ENCODE data around the gene ABCA7.

GRCh38 chr19:1009981-1010538 lies 29.8 kb upstream of the ABCA7 start:
- TF ChIP-seq CTCF (IDR thresholded peaks at IDR 0.05) (no peak), POLR2A (IDR thresholded peaks at IDR 0.05) (no peak)
